GM23338 (cell line): ENCODE data around the gene DCAF5. TPM values are rescaled to one million over a fixed set of nuclear protein-coding genes. Genes with fewer than 3 reads are reported as not detected.

ENCODE experiments used
- CREB1 ChIP-seq: fragments of 250-450 bp; sonication (Bioruptor Pico); IDR thresholded peaks from 2 replicates; pipeline ENCODE4 v1.5.0; 2020; ENCODE audit warnings: low read depth, mild to moderate bottlenecking, moderate library complexity
- ETS1 ChIP-seq: IDR thresholded peaks from 2 replicates; pipeline ENCODE4 v1.6.1; 2016; ENCODE audit warnings: antibody characterized with exemption
- EZH2 ChIP-seq: fragments of 200-600 bp; sonication (generic); IDR thresholded peaks from one replicate; pipeline ENCODE4 v1.8.0; 2017; ENCODE audit warnings: antibody characterized with exemption, mild to moderate bottlenecking, low read depth; ENCODE audit not compliant: unreplicated experiment
- EZH2phosphoT487 ChIP-seq: fragments of 200-600 bp; sonication (generic); IDR thresholded peaks from one replicate; pipeline ENCODE4 v1.8.1; 2018; ENCODE audit warnings: antibody characterized with exemption; ENCODE audit not compliant: unreplicated experiment
- JUNB ChIP-seq: IDR thresholded peaks from one replicate; pipeline ENCODE4 v1.6.1; 2016; ENCODE audit warnings: antibody characterized with exemption; ENCODE audit not compliant: unreplicated experiment
- NANOG ChIP-seq: IDR thresholded peaks from 2 replicates; pipeline ENCODE4 v1.6.1; 2016; ENCODE audit warnings: antibody characterized with exemption, borderline replicate concordance
- POLR2AphosphoS5 ChIP-seq: IDR thresholded peaks from 2 replicates; pipeline ENCODE4 v1.6.1; 2016; ENCODE audit warnings: antibody characterized with exemption, low read depth
- REST ChIP-seq: IDR thresholded peaks from one replicate; pipeline ENCODE4 v1.6.1; 2018; ENCODE audit warnings: antibody characterized with exemption; ENCODE audit not compliant: unreplicated experiment
- STAT1 ChIP-seq: IDR thresholded peaks from one replicate; pipeline ENCODE4 v1.6.1; 2016; ENCODE audit warnings: antibody characterized with exemption; ENCODE audit not compliant: unreplicated experiment
- ZNF331 ChIP-seq: fragments of 250-450 bp; sonication (Bioruptor Pico); IDR thresholded peaks from 2 replicates; pipeline ENCODE4 v1.5.0; 2020; ENCODE audit warnings: low read depth, mild to moderate bottlenecking, moderate library complexity
- ZNF462 ChIP-seq: fragments of 250-450 bp; sonication (Bioruptor Pico); IDR thresholded peaks from 2 replicates; pipeline ENCODE4 v1.5.0; 2020; ENCODE audit warnings: mild to moderate bottlenecking, moderate library complexity
- polyA plus RNA-seq: library from polyadenylated mRNA; unstranded; fragments of >200 nt; fragmentation: Nextera tagmentation; extraction: Ambion mirVana; gene quantifications from 2 replicates; pipeline ENCODE4 v1.2.1, GENCODE V29; 2016
- total RNA-seq: library from RNA; depleted of rRNA; stranded (reverse); fragments of >200 nt; shearing (Covaris generic); gene quantifications from 2 replicates; pipeline ENCODE4 v1.2.3, GENCODE V29; 2014

Gene DCAF5
- total and polyA plus RNA-seq, 2 experiments from 2014 or later: 14.0 to 15.2 TPM

GRCh38 chr14:69044296-69044695 lies 108.6 kb downstream of the DCAF5 start (continued):
- TF ChIP-seq ZNF462 (CRISPR knock-in tag): no peak
- TF ChIP-seq REST: no peak
- no peak for TF ChIP-seq JUNB
- no peak for TF ChIP-seq POLR2AphosphoS5
- no peak for TF ChIP-seq EZH2
- no peak for TF ChIP-seq ETS1
- no peak for TF ChIP-seq NANOG
- no peak for TF ChIP-seq ZNF331
- no peak for TF ChIP-seq EZH2phosphoT487
- no peak for TF ChIP-seq CREB1
- no peak for TF ChIP-seq STAT1
